ENCODE data around the gene MTHFS. TPM values are rescaled to one million over a fixed set of nuclear protein-coding genes. Genes with fewer than 3 reads are reported as not detected.
"Not testable (repeated sequence)": the region's sequence is repeated elsewhere in the genome, so short reads cannot be mapped to it uniquely, and the experiment has no call there.

MTHFS gene
- total RNA-seq, 1 experiment from 2014 or later = 48.2 TPM

- H3K4me3 Mint-ChIP-seq (ENCODE audit: unreplicated experiment) = no peak overlapping the region
- intact Hi-C loops (cut with micrococcal nuclease; ENCODE audit: unreplicated experiment) = no loop called here
- Histone ChIP-seq H3K9me3 (peaks cover 27% of the 10 kb centered on the region), H3K4me3 (ENCODE audit: low read depth, low read length) (no peak overlapping the region), H3K27me3 (replicated peaks; ENCODE audit: control insufficient read depth, insufficient read depth, low read length) (no peaks in the 10 kb centered on the region), H3K36me3 (ENCODE audit: control insufficient read depth, insufficient read depth, low read length) (no peaks in the 10 kb centered on the region; the same call in 1 of the 2 replicates), H3K4me1 (no peaks in the 10 kb centered on the region)
- no peak for DNase-seq
- POLR2A ChIA-PET = no interaction called here
- CTCF ChIA-PET = no interaction called here
- H3K4me1 Mint-ChIP-seq (ENCODE audit: low read depth, unreplicated experiment) = no peaks in the 10 kb centered on the region
- peaks cover 49% of the 10 kb centered on the region for H3K36me3 Mint-ChIP-seq (ENCODE audit: insufficient read depth, unreplicated experiment)
- TF ChIP-seq CTCF (IDR thresholded peaks at IDR 0.05; ENCODE audit: insufficient read depth in 1 of 2, low read depth in 1 of 2, low read length in 1 of 2, severe bottlenecking in 1 of 2, unreplicated experiment in 1 of 2) = no peak
- H3K9me3 Mint-ChIP-seq (ENCODE audit: unreplicated experiment) = peaks cover 28% of the 10 kb centered on the region
- no peak overlapping the region for H3K27ac Mint-ChIP-seq (ENCODE audit: unreplicated experiment)
- H3K27me3 Mint-ChIP-seq (ENCODE audit: insufficient read depth, unreplicated experiment) = no peaks in the 10 kb centered on the region
- no TSS peak for BruUV-seq (replicated peaks)
Measured at GRCh38 chr15:79916502-79917132, 19.8 kb upstream of the MTHFS start.

GRCh38 chr15:79915776-79916501 lies 19.1 kb upstream of the MTHFS start:
- H3K27ac Mint-ChIP-seq (ENCODE audit: unreplicated experiment); H3K36me3 ChIP-seq (ENCODE audit: control insufficient read depth, insufficient read depth, low read length); H3K27me3 Mint-ChIP-seq (ENCODE audit: insufficient read depth, unreplicated experiment); H3K4me3 ChIP-seq (ENCODE audit: low read depth, low read length); POLR2A ChIA-PET; H3K4me1 ChIP-seq; H3K4me3 Mint-ChIP-seq (ENCODE audit: unreplicated experiment); BruUV-seq (replicated peaks); CTCF ChIA-PET; H3K4me1 Mint-ChIP-seq (ENCODE audit: low read depth, unreplicated experiment); H3K27me3 ChIP-seq (replicated peaks; ENCODE audit: control insufficient read depth, insufficient read depth, low read length); intact Hi-C loops (cut with micrococcal nuclease; ENCODE audit: unreplicated experiment); DNase-seq: not testable (repeated sequence)
- H3K9me3 ChIP-seq = peaks cover 23% of the 10 kb centered on the region
- H3K36me3 Mint-ChIP-seq (ENCODE audit: insufficient read depth, unreplicated experiment) = peaks cover 43% of the 10 kb centered on the region
- peaks cover 21% of the 10 kb centered on the region for H3K9me3 Mint-ChIP-seq (ENCODE audit: unreplicated experiment)

- ChIA-PET CTCF (no interaction called here), POLR2A (no interaction called here)
- H3K27me3 Mint-ChIP-seq (ENCODE audit: insufficient read depth, unreplicated experiment) = no peaks in the 10 kb centered on the region
- Histone ChIP-seq H3K9me3 (peaks cover 16% of the 10 kb centered on the region), H3K4me1 (no peaks in the 10 kb centered on the region), H3K36me3 (ENCODE audit: control insufficient read depth, insufficient read depth, low read length) (no peaks in the 10 kb centered on the region; the same call in 1 of the 2 replicates), H3K4me3 (ENCODE audit: low read depth, low read length) (no peak overlapping the region), H3K27me3 (replicated peaks; ENCODE audit: control insufficient read depth, insufficient read depth, low read length) (no peaks in the 10 kb centered on the region)
- intact Hi-C loops (cut with micrococcal nuclease; ENCODE audit: unreplicated experiment) = no loop called here
- peaks cover 30% of the 10 kb centered on the region for H3K9me3 Mint-ChIP-seq (ENCODE audit: unreplicated experiment)
- TF ChIP-seq CTCF (IDR thresholded peaks at IDR 0.05; ENCODE audit: insufficient read depth in 1 of 2, low read depth in 1 of 2, low read length in 1 of 2, severe bottlenecking in 1 of 2, unreplicated experiment in 1 of 2) = no peak
- no peaks in the 10 kb centered on the region for H3K4me1 Mint-ChIP-seq (ENCODE audit: low read depth, unreplicated experiment)
- no peak overlapping the region for H3K4me3 Mint-ChIP-seq (ENCODE audit: unreplicated experiment)
- DNase-seq = no peak
- peaks cover 32% of the 10 kb centered on the region for H3K36me3 Mint-ChIP-seq (ENCODE audit: insufficient read depth, unreplicated experiment)
- no TSS peak for BruUV-seq (replicated peaks)
- no peak overlapping the region for H3K27ac Mint-ChIP-seq (ENCODE audit: unreplicated experiment)
Measured at GRCh38 chr15:79914728-79915127, 17.9 kb upstream of the MTHFS start.

GRCh38 chr15:79909556-79910335 lies 12.9 kb upstream of the MTHFS start:
- H3K4me3 ChIP-seq (ENCODE audit: low read depth, low read length); DNase-seq; H3K36me3 Mint-ChIP-seq (ENCODE audit: insufficient read depth, unreplicated experiment); CTCF ChIA-PET; H3K9me3 ChIP-seq; H3K36me3 ChIP-seq (ENCODE audit: control insufficient read depth, insufficient read depth, low read length); H3K4me1 Mint-ChIP-seq (ENCODE audit: low read depth, unreplicated experiment); intact Hi-C loops (cut with micrococcal nuclease; ENCODE audit: unreplicated experiment); H3K27me3 ChIP-seq (replicated peaks; ENCODE audit: control insufficient read depth, insufficient read depth, low read length); H3K27ac Mint-ChIP-seq (ENCODE audit: unreplicated experiment); H3K4me1 ChIP-seq; H3K4me3 Mint-ChIP-seq (ENCODE audit: unreplicated experiment); BruUV-seq (replicated peaks); H3K27me3 Mint-ChIP-seq (ENCODE audit: insufficient read depth, unreplicated experiment): not testable (repeated sequence)
- POLR2A ChIA-PET = interaction anchor here (0.6 kb wide), 1 partner anchor 12 kb away, joined by 3 read pairs; no protein-coding TSS in a partner anchor
- peaks cover 21% of the 10 kb centered on the region for H3K9me3 Mint-ChIP-seq (ENCODE audit: unreplicated experiment)

All from Caco-2 (cell line).